ENCODE results near the gene BBLN.

- TF ChIP-seq EZH2 (IDR thresholded peaks at IDR 0.05; ENCODE audit: borderline replicate concordance, low read length) (no peak), CTCF (IDR thresholded peaks at IDR 0.05; ENCODE audit: low read length) (no peak)
Observed at GRCh38 chr9:128121924-128122808, 37.9 kb upstream of the BBLN start.

Data from OCI-LY1 (cell line).